GM03348 (cell line): ENCODE measurements around the gene HOXD13.

Source experiments
- DNase-seq: peaks from one replicate; pipeline ENCODE4 v3.0.0; 2012; ENCODE audit warnings: low spot score

Gene HOXD13

DNA sequence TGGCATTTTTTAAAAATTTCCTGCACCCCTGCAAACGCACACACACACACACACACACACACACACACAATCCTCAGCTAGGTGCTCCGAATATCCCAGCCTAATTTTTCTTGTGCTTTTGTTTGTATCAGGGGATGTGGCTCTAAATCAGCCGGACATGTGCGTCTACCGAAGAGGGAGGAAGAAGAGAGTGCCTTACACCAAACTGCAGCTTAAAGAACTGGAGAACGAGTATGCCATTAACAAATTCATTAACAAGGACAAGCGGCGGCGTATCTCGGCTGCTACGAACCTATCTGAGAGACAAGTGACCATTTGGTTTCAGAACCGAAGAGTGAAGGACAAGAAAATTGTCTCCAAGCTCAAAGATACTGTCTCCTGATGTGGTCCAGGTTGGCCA lies 1.8 kb downstream of the HOXD13 start:
- no peak for DNase-seq

- no peak for DNase-seq
Observed at GRCh38 chr2:176095421-176095820, 2.9 kb downstream of the HOXD13 start.

DNA sequence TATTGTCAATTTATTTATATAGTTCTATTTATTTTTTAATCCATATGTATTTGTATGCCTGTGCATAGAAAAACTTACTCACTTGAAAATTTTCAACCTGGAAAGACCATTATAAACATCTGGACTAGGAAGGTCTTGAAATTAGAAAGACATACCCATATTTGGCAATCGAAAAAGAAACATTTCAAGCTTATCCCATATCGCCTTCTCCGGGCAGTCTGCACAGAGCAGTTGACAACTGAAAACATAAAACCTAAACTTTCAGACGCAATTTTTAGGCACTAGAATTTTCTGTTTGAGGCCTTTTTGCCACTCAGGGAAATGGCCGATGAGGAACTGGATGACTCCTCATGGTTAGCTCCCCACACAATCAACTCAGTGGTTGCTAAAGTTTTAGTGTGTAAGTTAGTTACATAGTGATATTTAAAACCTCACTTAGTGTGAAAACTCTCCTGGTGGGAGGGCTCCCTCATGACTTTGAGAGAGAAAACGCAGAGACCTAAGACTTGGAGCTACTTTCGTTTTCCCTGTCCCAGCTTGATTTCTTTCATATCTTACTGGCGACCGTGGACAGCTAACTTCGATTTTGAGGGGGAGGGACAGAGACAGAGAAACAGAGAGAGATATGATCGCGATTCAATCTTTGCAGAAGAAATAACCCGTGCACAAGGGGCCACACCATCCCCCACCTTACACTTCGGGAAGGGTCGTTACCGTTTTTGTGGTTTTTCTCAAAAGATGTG lies 3.9 kb downstream of the HOXD13 start:
- no peak for DNase-seq

GRCh38 chr2:176096986-176097819 lies 4.7 kb downstream of the HOXD13 start:
- peak; percentile 89 for DNase-seq

GRCh38 chr2:176097820-176098365 lies 5.4 kb downstream of the HOXD13 start:
- no peak for DNase-seq

- no peak for DNase-seq
Observed at GRCh38 chr2:176098366-176099158, 6.0 kb downstream of the HOXD13 start.

DNA sequence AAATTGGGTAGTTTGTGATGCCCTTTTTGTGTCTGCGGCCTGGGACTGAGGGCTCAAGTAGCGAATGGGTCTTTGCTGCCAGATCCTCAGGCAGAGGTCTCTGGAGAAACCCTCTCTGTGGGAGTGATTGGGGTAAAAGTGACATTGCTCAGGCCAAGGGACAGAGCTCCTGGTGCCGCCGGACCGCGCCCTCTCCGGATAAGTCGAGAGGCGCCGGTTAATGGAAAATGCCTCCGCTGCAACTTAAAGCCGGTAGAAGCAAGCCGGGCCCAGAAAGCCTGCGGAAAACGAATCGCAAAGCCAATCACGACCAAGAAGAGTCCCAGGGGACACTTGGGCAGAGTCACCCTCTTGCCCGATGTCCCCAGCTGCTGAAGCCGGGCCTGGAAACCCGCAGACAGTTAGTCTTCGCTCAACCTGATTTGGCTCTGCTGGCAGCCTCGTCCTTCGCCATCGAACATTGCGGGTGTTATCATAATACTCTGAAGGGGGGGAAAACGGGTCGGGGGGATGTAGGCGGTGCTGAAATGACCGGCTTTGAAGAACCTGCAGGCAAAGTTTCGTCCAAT lies 6.7 kb downstream of the HOXD13 start:
- DNase-seq = no peak

GRCh38 chr2:176099728-176100546 lies 7.4 kb downstream of the HOXD13 start, which contains the start of gene HOXD12:
Gene HOXD12 (plus strand): TSS chr2:176099795. CDS start chr2:176099802, 7 bp downstream.
- DNase-seq = no peak

GRCh38 chr2:176100547-176101140 lies 8.1 kb downstream of the HOXD13 start:
- no peak for DNase-seq

GRCh38 chr2:176101216-176101830 lies 8.8 kb downstream of the HOXD13 start:
- no peak for DNase-seq

DNA sequence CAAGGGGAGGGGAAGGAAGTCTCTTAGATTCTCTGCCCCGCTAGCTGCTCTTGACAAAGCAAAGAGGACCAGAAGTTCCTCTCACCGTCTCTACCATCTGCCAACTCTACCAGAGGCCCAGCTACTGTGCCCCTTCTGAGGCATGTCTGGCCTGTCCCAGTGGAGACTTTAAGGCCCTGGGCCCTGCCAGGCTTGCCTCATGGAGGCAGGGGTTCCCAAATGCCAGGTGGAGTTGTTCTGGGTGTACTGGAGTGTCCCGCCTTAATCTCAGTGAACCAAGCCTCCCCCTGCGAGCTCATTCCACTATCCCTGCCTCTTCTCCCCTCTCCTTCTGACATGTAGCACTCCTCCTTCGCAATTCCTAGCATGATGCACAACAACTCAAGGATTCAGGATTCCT lies 9.3 kb downstream of the HOXD13 start:
- DNase-seq = no peak

GRCh38 chr2:176102309-176102866 lies 9.9 kb downstream of the HOXD13 start:
- no peak for DNase-seq

DNA sequence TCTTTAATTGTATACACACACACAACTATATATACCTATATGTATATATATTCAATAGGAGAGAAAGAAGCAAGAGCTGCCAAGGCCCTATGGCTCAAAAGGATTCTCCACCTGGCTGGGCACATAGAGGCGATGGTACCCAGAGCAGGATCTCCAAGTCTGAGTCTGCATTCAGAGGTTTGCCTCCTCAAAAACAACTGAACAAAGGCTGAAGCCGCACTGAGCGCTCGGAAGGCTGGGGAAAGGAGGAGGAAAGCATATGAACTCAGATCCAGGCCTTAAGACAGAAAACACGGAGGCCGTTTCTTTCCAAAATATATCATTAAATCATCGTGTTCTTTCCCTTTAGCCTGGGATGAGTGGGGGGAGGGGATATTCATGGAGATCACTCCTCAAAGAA lies 10.7 kb downstream of the HOXD13 start:
- no peak for DNase-seq

- no peak for DNase-seq
Observed at GRCh38 chr2:176103742-176104315, 11.3 kb downstream of the HOXD13 start.

DNA sequence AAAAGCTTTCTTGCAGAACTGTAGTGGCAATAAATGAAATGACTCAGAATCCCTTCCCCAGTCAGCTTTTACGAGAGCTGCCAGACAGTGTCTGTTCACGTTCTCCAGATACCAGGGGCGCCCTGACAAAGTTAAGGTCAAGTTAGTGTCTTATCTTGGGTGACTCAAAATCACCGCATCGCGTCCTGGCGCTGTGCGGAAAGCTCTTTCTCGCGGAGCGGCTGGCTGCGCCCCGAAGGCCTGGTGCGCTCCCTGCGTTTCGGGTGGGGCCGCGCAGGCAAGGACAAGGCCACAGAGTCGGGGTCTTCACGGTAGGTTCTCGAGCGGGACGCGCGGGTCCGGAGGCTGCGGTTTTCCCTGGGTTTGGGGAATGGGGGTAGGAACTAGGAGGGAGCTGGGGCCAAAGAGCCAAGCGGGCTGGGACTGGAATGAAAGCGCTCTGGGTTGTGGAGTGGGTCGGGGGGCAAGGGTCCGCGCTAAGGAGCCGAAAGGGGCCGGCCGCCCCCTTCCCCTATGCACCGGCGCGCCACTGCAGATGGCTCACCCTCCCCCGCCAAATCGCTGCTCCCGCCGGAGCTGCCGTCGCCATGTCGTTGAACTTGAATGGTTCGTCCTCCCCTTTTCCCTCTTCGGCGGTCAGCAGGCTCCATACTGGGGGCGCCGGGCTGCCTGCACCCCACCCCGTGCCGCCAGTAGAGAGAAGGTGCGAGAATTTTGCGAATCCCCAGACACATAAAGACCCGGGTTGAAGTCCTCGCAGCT lies 12.0 kb downstream of the HOXD13 start:
- peak; percentile 68 for DNase-seq

GRCh38 chr2:176105078-176105729 lies 12.7 kb downstream of the HOXD13 start:
- DNase-seq = no peak

- DNase-seq = no peak
Observed at GRCh38 chr2:176105730-176106580, 13.4 kb downstream of the HOXD13 start.
